ENCODE measurements around the gene FASTKD2.

Gene FASTKD2

DNA sequence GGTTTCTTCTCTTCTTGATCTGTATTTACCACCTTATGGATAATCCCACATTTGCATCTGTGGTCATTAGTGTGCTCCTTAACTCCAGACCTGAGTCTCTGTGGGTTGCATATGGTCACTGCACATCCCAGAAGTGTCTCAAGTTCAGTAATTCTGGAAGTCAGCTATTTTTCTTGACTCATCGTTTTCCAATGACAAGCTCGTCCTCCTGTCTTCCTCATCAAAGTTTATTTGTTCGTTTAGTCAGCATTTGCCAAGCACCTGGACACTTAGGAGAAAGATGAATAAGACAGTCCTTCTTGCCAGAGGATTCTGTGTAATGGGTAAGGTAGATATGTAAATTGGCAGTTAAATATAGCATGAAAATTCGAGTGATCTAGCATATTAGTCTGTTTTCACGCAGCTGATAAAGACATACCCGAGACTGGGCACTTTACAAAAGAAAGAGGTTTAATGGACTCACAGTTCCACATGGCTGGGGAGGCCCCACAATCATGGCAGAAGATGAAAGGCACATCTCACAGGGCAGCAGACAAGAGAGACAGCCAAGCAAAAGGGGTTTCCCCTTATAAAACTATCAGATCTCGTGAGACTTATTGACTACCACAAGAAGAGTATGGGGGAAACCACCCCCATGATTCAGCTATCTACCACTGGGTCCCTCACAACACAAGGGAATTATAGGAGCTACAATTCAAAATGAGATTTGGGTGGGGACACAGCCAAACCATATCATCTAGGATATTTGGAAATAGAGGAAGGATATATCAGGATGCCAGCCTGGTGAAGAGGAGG, 19.4 kb downstream of the FASTKD2 start:
- no peak for DNase-seq (ENCODE audit: extremely low spot score)
- TF ChIP-seq, protein P1, sequence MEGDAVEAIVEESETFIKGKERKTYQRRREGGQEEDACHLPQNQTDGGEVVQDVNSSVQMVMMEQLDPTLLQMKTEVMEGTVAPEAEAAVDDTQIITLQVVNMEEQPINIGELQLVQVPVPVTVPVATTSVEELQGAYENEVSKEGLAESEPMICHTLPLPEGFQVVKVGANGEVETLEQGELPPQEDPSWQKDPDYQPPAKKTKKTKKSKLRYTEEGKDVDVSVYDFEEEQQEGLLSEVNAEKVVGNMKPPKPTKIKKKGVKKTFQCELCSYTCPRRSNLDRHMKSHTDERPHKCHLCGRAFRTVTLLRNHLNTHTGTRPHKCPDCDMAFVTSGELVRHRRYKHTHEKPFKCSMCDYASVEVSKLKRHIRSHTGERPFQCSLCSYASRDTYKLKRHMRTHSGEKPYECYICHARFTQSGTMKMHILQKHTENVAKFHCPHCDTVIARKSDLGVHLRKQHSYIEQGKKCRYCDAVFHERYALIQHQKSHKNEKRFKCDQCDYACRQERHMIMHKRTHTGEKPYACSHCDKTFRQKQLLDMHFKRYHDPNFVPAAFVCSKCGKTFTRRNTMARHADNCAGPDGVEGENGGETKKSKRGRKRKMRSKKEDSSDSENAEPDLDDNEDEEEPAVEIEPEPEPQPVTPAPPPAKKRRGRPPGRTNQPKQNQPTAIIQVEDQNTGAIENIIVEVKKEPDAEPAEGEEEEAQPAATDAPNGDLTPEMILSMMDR (IDR thresholded peaks at IDR 0.05; ENCODE audit: control extremely low read depth, extremely low read depth, low read depth, missing control alignments), result no peak
- CTCF ChIA-PET, result interaction anchor here (1.1 to 5.1 kb wide), 3 partner anchors 15 to 90 kb away, joined by 4 to 32 read pairs (median 4); no protein-coding TSS in a partner anchor
- POLR2A ChIA-PET, result no interaction called here

DNA sequence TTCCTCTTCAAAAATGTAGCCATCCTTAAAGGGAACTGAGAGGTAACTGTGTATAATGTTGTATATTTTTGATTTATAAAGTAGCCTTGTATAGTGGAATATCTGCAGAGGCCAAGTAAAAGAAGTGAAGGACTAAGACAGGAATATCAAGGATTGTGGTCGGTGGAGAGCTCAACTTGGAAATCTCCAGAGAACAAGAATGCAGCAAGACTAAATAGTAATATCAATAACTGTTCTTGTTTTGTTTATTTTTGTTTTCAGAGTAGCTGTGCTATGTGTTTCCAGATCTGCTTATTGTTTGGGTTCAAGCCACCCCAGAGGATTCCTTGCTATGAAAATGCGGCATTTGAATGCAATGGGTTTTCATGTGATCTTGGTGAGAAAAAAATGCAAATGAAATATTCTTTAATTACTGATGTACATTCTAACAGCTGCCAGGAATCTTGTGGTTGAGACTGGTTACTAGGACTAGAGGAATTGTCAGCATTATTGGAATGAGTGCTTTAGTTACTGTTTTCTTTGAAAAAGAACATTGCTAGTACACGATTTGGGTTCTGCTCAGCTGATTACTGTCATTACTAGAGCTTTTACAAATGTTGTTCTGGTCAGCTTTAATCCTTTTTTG, 25.0 kb downstream of the FASTKD2 start:
- DNase-seq (ENCODE audit: extremely low spot score), result no peak
- POLR2A ChIA-PET, result no interaction called here
- CTCF ChIA-PET, result interaction anchor here (0.9 to 6.0 kb wide), 4 partner anchors 8 to 25 kb away, joined by 3 to 57 read pairs (median 18); partner anchors contain the start of genes FASTKD2 and MDH1B
- TF ChIP-seq, protein P1 (IDR thresholded peaks at IDR 0.05; ENCODE audit: control extremely low read depth, extremely low read depth, low read depth, missing control alignments), result no peak

DNA sequence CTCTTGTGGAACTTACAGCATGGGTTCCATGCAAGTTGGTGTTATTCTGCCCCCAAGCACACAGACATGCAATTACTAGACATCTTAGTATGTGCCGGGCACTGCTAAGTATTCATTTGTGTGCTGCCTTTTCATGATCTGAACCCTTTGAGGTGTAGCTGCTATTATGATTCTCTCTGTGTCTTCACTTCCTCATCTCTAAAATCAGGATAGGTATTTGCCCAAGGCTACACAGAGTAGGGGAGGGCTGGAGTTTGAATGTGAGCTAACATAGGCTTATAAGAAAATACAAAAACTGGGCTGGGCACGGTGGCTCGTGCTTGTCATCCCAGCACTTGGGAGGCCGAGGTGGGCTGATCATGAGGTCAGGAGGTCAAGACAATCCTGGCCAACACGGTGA, 27.2 kb downstream of the FASTKD2 start:
- DNase-seq (ENCODE audit: extremely low spot score), result no peak
- ChIA-PET CTCF (interaction anchor here (1.2 to 6.0 kb wide), 6 partner anchors 9 to 89 kb away, joined by 3 to 57 read pairs (median 4); no protein-coding TSS in a partner anchor), POLR2A (no interaction called here)
- TF ChIP-seq, protein P1 (IDR thresholded peaks at IDR 0.05; ENCODE audit: control extremely low read depth, extremely low read depth, low read depth, missing control alignments), result no peak

DNA sequence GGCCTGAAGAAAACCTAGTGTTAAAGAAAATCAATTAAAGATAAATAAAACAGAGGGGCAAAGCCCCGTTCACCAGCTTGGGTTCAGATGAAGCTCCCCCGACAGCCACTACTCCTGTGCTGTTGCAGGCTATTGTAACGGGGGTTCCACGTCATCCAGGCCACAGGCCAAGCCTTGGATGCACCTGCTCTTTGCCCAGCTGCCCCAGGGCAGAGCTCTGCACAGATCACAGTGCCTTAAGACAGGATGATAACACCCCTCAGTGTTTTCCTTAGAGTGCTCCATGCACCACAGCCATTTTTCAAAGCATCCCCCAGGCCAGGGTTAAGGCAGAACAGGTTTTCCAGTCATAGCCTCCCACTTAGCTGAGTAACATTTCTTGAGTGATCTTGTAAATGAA, 32.0 kb downstream of the FASTKD2 start:
- no peak for DNase-seq (ENCODE audit: extremely low spot score)
- ChIA-PET CTCF (interaction anchor here (0.7 to 1.6 kb wide), 7 partner anchors 9 to 1229 kb away, joined by 3 to 5 read pairs (median 3); partner anchors contain the start of gene PLEKHM3), POLR2A (no interaction called here)
- TF ChIP-seq, protein P1 (IDR thresholded peaks at IDR 0.05; ENCODE audit: control extremely low read depth, extremely low read depth, low read depth, missing control alignments), result no peak

DNA sequence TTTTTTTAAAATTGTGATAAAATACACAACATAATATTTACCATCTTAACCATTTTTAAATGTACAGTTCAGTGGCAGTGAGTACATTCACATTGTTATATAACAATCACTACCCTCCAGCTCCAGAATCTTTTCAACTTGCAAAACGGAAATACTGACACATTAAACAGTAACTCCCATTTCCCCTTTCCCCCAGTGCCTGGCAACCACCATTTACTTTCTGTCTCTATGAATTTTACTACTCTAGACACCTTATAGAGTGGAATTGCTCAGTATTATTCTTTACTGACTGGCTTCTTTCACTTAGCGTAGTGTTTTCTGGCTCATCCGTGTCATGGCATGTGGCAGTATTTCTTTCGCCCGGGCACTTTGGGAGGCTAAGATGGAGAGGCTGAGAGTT, 32.6 kb downstream of the FASTKD2 start:
- DNase-seq (ENCODE audit: extremely low spot score), result no peak
- TF ChIP-seq, protein P1 (IDR thresholded peaks at IDR 0.05; ENCODE audit: control extremely low read depth, extremely low read depth, low read depth, missing control alignments), result no peak
- CTCF ChIA-PET, result interaction anchor here (0.9 to 1.6 kb wide), 5 partner anchors 9 to 103 kb away, joined by 3 to 5 read pairs (median 4); no protein-coding TSS in a partner anchor
- POLR2A ChIA-PET, result no interaction called here

DNA sequence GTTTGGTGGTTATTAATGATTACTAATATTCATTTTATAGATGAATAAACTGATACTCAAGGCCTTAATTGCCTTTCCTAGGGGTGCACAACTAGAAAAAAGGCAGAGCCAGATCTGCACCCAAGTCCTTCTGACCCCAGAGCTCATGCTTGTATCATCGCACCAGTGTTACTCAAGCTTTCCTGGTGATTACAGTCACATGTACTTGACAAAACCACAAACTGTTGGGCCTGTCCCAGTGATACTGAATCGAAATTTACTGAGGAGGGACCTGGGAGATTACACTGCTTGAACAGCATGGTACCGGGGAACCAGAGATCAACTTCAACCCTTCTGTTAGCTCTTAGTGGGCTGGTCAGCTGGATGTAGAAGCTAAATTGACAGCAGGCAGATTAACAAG, 33.7 kb downstream of the FASTKD2 start:
- ChIA-PET CTCF (interaction anchor here (0.8 to 5.2 kb wide), 17 partner anchors 9 to 1168 kb away, joined by 3 to 57 read pairs (median 6); partner anchors contain the start of genes FASTKD2 and MDH1B), POLR2A (no interaction called here)
- TF ChIP-seq, protein P1 (IDR thresholded peaks at IDR 0.05; ENCODE audit: control extremely low read depth, extremely low read depth, low read depth, missing control alignments), result no peak
- DNase-seq (ENCODE audit: extremely low spot score), result no peak
